Measurements from ENCODE around the gene KCNJ8. TPM values are rescaled to one million over a fixed set of nuclear protein-coding genes. Genes with fewer than 3 reads are reported as not detected.

Gene KCNJ8
- total and polyA plus RNA-seq, 2 of the 8 experiments (the other 6 are each of a cell fraction or from before 2014, with no cell fraction given), result 0.48 to 1.4 TPM

DNA sequence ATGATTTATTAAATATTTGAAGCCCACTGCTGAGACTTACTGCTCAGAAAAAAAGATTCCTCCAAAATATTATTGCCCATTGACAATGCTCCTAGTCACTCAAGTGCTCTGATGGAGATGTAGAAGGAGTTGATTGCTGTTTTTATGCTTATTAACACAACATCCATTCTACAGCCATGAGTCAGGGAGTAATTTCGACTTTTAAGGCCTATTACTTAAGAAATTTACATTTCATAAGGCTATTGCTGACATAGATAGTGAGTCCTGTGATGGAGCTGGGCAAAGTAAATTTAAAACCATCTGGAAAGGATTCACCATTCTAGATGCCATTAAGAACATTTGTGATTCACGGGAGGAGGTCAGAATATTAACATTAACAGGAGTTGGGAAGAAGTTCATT lies 5.2 kb downstream of the KCNJ8 start:
- no peak for FAIRE-seq

More for the DNA sequence above, 5.2 kb downstream of the KCNJ8 start:
- no peak overlapping the region for H3K4me2 ChIP-seq (ENCODE audit: insufficient read depth in 1 of 2, low read depth in 2 of 2, low read length in 2 of 2)
- H2AK5ac ChIP-seq (ENCODE audit: low read depth, low read length), result no peak overlapping the region
- no peak overlapping the region for H3K23ac ChIP-seq (ENCODE audit: insufficient read length)
- no peaks in the 10 kb centered on the region for H3K79me1 ChIP-seq (ENCODE audit: low read depth, low read length)
- no peaks in the 10 kb centered on the region for H4K20me1 ChIP-seq (replicated peaks in 1 of 2; ENCODE audit: control insufficient read depth in 1 of 2, insufficient read depth in 2 of 2, low read length in 2 of 2)
- H2BK15ac ChIP-seq (ENCODE audit: low read length), result no peak overlapping the region
- no peak overlapping the region for H3K18ac ChIP-seq (ENCODE audit: extremely low read depth, low read length)
- H2BK5ac ChIP-seq (ENCODE audit: low read depth, low read length), result no peak overlapping the region
- no peak overlapping the region for H4K5ac ChIP-seq (ENCODE audit: insufficient read length, low read depth, low read length)
- no peak overlapping the region for H3K14ac ChIP-seq (ENCODE audit: insufficient read length)
- H3K4ac ChIP-seq (replicated peaks; ENCODE audit: insufficient read length, low read depth, low read length), result no peak overlapping the region
- no peak overlapping the region for H2BK20ac ChIP-seq (ENCODE audit: low read length)
- H3K27ac ChIP-seq (ENCODE audit: low read depth, low read length), result no peak overlapping the region
- H2AFZ ChIP-seq (ENCODE audit: low read length), result no peak overlapping the region
- no peak overlapping the region for H4K8ac ChIP-seq (ENCODE audit: extremely low read depth, insufficient read depth, low read length)
- no peak overlapping the region for H3K56ac ChIP-seq (replicated peaks; ENCODE audit: insufficient read length, low read depth, low read length)
- H3K23me2 ChIP-seq (ENCODE audit: low read depth, low read length), result no peaks in the 10 kb centered on the region
- TF ChIP-seq RNF2 (IDR thresholded peaks at IDR 0.05; ENCODE audit: borderline replicate concordance, low read depth, low read length, missing control alignments, poor library complexity, severe bottlenecking) (no peak), BACH1 (IDR thresholded peaks at IDR 0.05; ENCODE audit: low read length) (no peak), CHD2 (IDR thresholded peaks at IDR 0.05; ENCODE audit: low read length) (no peak), RAD21 (IDR thresholded peaks at IDR 0.05 in 1 of 2, conservative IDR thresholded peaks at IDR 0.05 in 1 of 2; ENCODE audit: low read depth in 2 of 2, low read length in 2 of 2) (no peak), SRF (IDR thresholded peaks at IDR 0.05; ENCODE audit: low read depth, low read length) (no peak), FOSL1 (IDR thresholded peaks at IDR 0.05; ENCODE audit: insufficient read depth, low read depth, low read length) (no peak), MAFK (IDR thresholded peaks at IDR 0.05; ENCODE audit: low read depth, low read length) (no peak)
- H3K36me3 ChIP-seq (ENCODE audit: control insufficient read depth in 2 of 4, insufficient read depth in 4 of 4, low read length in 3 of 4), result no peaks in the 10 kb centered on the region
- H3K79me2 ChIP-seq (ENCODE audit: control insufficient read depth in 1 of 2, insufficient read depth in 2 of 2, low read length in 2 of 2), result no peaks in the 10 kb centered on the region
- H2BK120ac ChIP-seq (replicated peaks; ENCODE audit: low read depth, low read length), result no peak overlapping the region
- H3K4me1 ChIP-seq (replicated peaks in 1 of 4; ENCODE audit: control insufficient read depth in 3 of 4, insufficient read depth in 4 of 4, low read length in 3 of 4), result peaks cover 0 to 2% (median 0%) of the 10 kb centered on the region in 4 experiments; a peak in 1 of 7 replicates
- no peak overlapping the region for H3K9ac ChIP-seq (replicated peaks in 1 of 4; ENCODE audit: extremely low read depth in 1 of 4, low read depth in 3 of 4, low read length in 3 of 4)
- no peaks in the 10 kb centered on the region for H3K9me3 ChIP-seq (ENCODE audit: insufficient read depth in 2 of 2, low read depth in 1 of 2, low read length in 1 of 2)
- no peak for DNase-seq (ENCODE audit: low read depth in 1 of 2, low spot score in 2 of 2)
- CTCF ChIA-PET (ENCODE audit: partially characterized antibody), result interaction anchor here (0.8 to 1.2 kb wide), 2 partner anchors 9 to 221 kb away, joined by 3 to 4 read pairs; no protein-coding TSS in a partner anchor
- H3K27me3 ChIP-seq (replicated peaks in 1 of 4; ENCODE audit: control insufficient read depth in 3 of 4, extremely low read depth in 1 of 4, insufficient read depth in 3 of 4, low read length in 3 of 4), result peaks cover 0 to 7% (median under 1%) of the 10 kb centered on the region in 4 experiments; a peak in 2 of 7 replicates
- no peak overlapping the region for H4K91ac ChIP-seq (replicated peaks; ENCODE audit: insufficient read length, low read length)
- POLR2A ChIA-PET (ENCODE audit: partially characterized antibody), result no interaction called here
- H3K4me3 ChIP-seq (ENCODE audit: extremely low read depth in 1 of 4, insufficient read depth in 2 of 4, low read depth in 3 of 4, low read length in 4 of 4), result no peak overlapping the region
- WGBS, 2 experiments (ENCODE audit: extremely low coverage in 1 of 2, insufficient coverage in 1 of 2, insufficient read length in 1 of 2, insufficient replicate concordance in 2 of 2, low coverage in 1 of 2, low lambda C conversion rate in 2 of 2, missing lambda C conversion rate in 1 of 2), result 79% methylated on average over 2 of the region's 2 CpGs; no CpG with 5 or more reads in 1 of the 2 experiments
- H2BK12ac ChIP-seq (ENCODE audit: low read depth, low read length), result no peak overlapping the region
